H9 (cell line): ENCODE results near the gene MIER2. TPM values are rescaled to one million over a fixed set of nuclear protein-coding genes. Genes with fewer than 3 reads are reported as not detected.

ENCODE experiments used
- DNase-seq: peaks from one replicate; pipeline ENCODE4 v3.0.0-alpha.2; 2017
- H2AFZ ChIP-seq: one replicate; pipeline ENCODE4 v1.6.1; 2013; ENCODE audit warnings: mild to moderate bottlenecking, low read length, control low read depth, moderate library complexity
- H2AK5ac ChIP-seq: 2 replicates; pipeline ENCODE4 v1.6.1; 2013; ENCODE audit warnings: low read length, control low read depth, mixed read lengths; ENCODE audit not compliant: insufficient read length
- H2BK120ac ChIP-seq: one replicate; pipeline ENCODE4 v1.6.1; 2013; ENCODE audit warnings: low read depth, mild to moderate bottlenecking, low read length, control low read depth, inconsistent platforms; ENCODE audit not compliant: poor library complexity, severe bottlenecking
- H2BK12ac ChIP-seq: 2 replicates; pipeline ENCODE4 v1.6.1; 2013; ENCODE audit warnings: low read length, control low read depth, mixed read lengths, low read depth; ENCODE audit not compliant: insufficient read length
- H2BK15ac ChIP-seq: 2 replicates; pipeline ENCODE4 v1.6.1; 2013; ENCODE audit warnings: low read depth, low read length, control low read depth
- H2BK20ac ChIP-seq: one replicate; pipeline ENCODE4 v1.6.1; 2013; ENCODE audit warnings: low read depth, mild to moderate bottlenecking, low read length, control low read depth, inconsistent platforms; ENCODE audit not compliant: poor library complexity, severe bottlenecking
- H2BK5ac ChIP-seq: 2 replicates; pipeline ENCODE4 v1.6.1; 2013; ENCODE audit warnings: low read length, control low read depth, mixed read lengths; ENCODE audit not compliant: insufficient read length
- H3K14ac ChIP-seq: 2 replicates; pipeline ENCODE4 v1.6.1; 2013; ENCODE audit warnings: low read length, control low read depth; ENCODE audit not compliant: insufficient read depth
- H3K18ac ChIP-seq: 2 replicates; pipeline ENCODE4 v1.6.1; 2013; ENCODE audit warnings: low read depth, mild to moderate bottlenecking, mixed read lengths, low read length, control low read depth; ENCODE audit not compliant: insufficient read length
- H3K23ac ChIP-seq: 2 replicates; pipeline ENCODE4 v1.6.1; 2013; ENCODE audit warnings: low read length, control low read depth, mixed read lengths, low read depth; ENCODE audit not compliant: insufficient read length
- H3K23me2 ChIP-seq: 2 replicates; pipeline ENCODE4 v1.6.1; 2013; ENCODE audit warnings: low read depth, mild to moderate bottlenecking, mixed read lengths, low read length, control low read depth; ENCODE audit not compliant: insufficient read length, poor library complexity, severe bottlenecking
- H3K27ac ChIP-seq: 2 replicates; pipeline ENCODE4 v1.5.1; 2013; ENCODE audit warnings: low read length, control low read depth, mixed read lengths, low read depth; ENCODE audit not compliant: insufficient read length
- H3K27me3 ChIP-seq: 2 replicates; pipeline ENCODE4 v1.6.1; 2013; ENCODE audit warnings: low read length, control low read depth, inconsistent platforms; ENCODE audit not compliant: insufficient read depth
- H3K4ac ChIP-seq: 2 replicates; pipeline ENCODE4 v1.6.1; 2013; ENCODE audit warnings: low read depth, mild to moderate bottlenecking, control low read depth, inconsistent platforms, low read length, moderate library complexity
- H3K4me1 ChIP-seq: 2 replicates; pipeline ENCODE4 v1.6.1; 2013; ENCODE audit warnings: low read length, control low read depth, inconsistent platforms; ENCODE audit not compliant: insufficient read depth
- H3K4me2 ChIP-seq: 2 replicates; pipeline ENCODE4 v1.6.1; 2013; ENCODE audit warnings: low read length, control low read depth, mixed read lengths; ENCODE audit not compliant: insufficient read length, insufficient read depth
- H3K56ac ChIP-seq: 2 replicates; pipeline ENCODE4 v1.6.1; 2013; ENCODE audit warnings: low read depth, mild to moderate bottlenecking, mixed read lengths, low read length, control low read depth; ENCODE audit not compliant: insufficient read length
- H3K79me1 ChIP-seq: 2 replicates; pipeline ENCODE4 v1.6.1; 2013; ENCODE audit warnings: low read depth, mild to moderate bottlenecking, moderate library complexity, low read length, control low read depth, inconsistent platforms; ENCODE audit not compliant: insufficient read depth, poor library complexity, severe bottlenecking
- H3K79me2 ChIP-seq: 2 replicates; pipeline ENCODE4 v1.6.1; 2013; ENCODE audit warnings: low read length, control low read depth, inconsistent platforms; ENCODE audit not compliant: insufficient read depth
- H3K9ac ChIP-seq: 2 replicates; pipeline ENCODE4 v1.6.1; 2013; ENCODE audit warnings: low read length, control low read depth, mixed read lengths; ENCODE audit not compliant: insufficient read length; ENCODE audit errors: extremely low read depth
- H3K9me3 ChIP-seq: one replicate; pipeline ENCODE4 v1.6.1; 2013; ENCODE audit warnings: low read depth, low read length, inconsistent platforms; ENCODE audit not compliant: control insufficient read depth
- H3T11ph ChIP-seq: one replicate; pipeline ENCODE4 v1.6.1; 2013; ENCODE audit warnings: mild to moderate bottlenecking, low read length, control low read depth, inconsistent platforms
- H4K20me1 ChIP-seq: one replicate; pipeline ENCODE4 v1.6.1; 2013; ENCODE audit not compliant: control insufficient read depth, insufficient read length, insufficient read depth
- H4K5ac ChIP-seq: 2 replicates; pipeline ENCODE4 v1.6.1; 2013; ENCODE audit warnings: low read depth, mild to moderate bottlenecking, mixed read lengths, low read length, control low read depth; ENCODE audit not compliant: insufficient read length
- H4K8ac ChIP-seq: replicated peaks from 2 replicates; pipeline ENCODE4 v1.6.1; 2013; ENCODE audit warnings: low read length, control low read depth, mixed read lengths, low read depth; ENCODE audit not compliant: insufficient read length
- H4K91ac ChIP-seq: 2 replicates; pipeline ENCODE4 v1.6.1; 2013; ENCODE audit warnings: low read depth, mild to moderate bottlenecking, moderate library complexity, mixed read lengths, low read length, control low read depth; ENCODE audit not compliant: insufficient read length
- H3K27ac Mint-ChIP-seq, 3 experiments: 2 replicates in 2 of 3; 3 replicates in 1 of 3; pipeline ENCODE4 v1.8.0; 2020 to 2021; ENCODE audit warnings: mixed read lengths in 3 of 3, mild to moderate bottlenecking in 1 of 3, moderate library complexity in 1 of 3
- H3K27me3 Mint-ChIP-seq: 2 replicates; pipeline ENCODE4 v1.8.0; 2021; ENCODE audit warnings: low read depth, mild to moderate bottlenecking, moderate library complexity, mixed read lengths
- H3K36me3 Mint-ChIP-seq, 3 experiments: 2 replicates in 2 of 3; 3 replicates in 1 of 3; pipeline ENCODE4 v1.8.0; 2020 to 2021; ENCODE audit warnings: low read depth in 3 of 3, mixed read lengths in 3 of 3; ENCODE audit not compliant: insufficient read depth in 1 of 3
- H3K4me1 Mint-ChIP-seq, 2 experiments: 2 replicates each; pipeline ENCODE4 v1.8.0; 2020; ENCODE audit warnings: mixed read lengths in 2 of 2
- H3K4me3 Mint-ChIP-seq, 2 experiments: 2 replicates in 1 of 2; 3 replicates in 1 of 2; pipeline ENCODE4 v1.8.0; 2020 to 2021; ENCODE audit warnings: mild to moderate bottlenecking in 2 of 2, mixed read lengths in 2 of 2, moderate library complexity in 1 of 2
- H3K9me3 Mint-ChIP-seq, 2 experiments: 2 replicates in 1 of 2; 3 replicates in 1 of 2; pipeline ENCODE4 v1.8.0; 2020; ENCODE audit warnings: mild to moderate bottlenecking in 2 of 2, mixed read lengths in 2 of 2, moderate library complexity in 1 of 2
- CTCF ChIP-seq: fragments of 200-600 bp; sonication (generic); conservative IDR thresholded peaks from 3 replicates; pipeline ENCODE4 v1.8.0; 2021; ENCODE audit warnings: antibody characterized with exemption, mild to moderate bottlenecking
- WGBS: extraction: QIAGEN DNeasy Blood & Tissue Kit; methylation state at CpG from one replicate; pipeline ENCODE4 v1.1.7; 2013; ENCODE audit warnings: missing lambda C conversion rate, low lambda C conversion rate, mixed read lengths; ENCODE audit not compliant: insufficient read length; ENCODE audit errors: extremely low coverage; 5-methylcytosine and 5-hydroxymethylcytosine counted together
- total RNA-seq: library from RNA; stranded (reverse); gene quantifications from 2 replicates; pipeline ENCODE4 v1.2.1, GENCODE V29; 2021

Gene MIER2
- total RNA-seq, 1 experiment from 2014 or later = 60.5 TPM

- no peaks in the 10 kb centered on the region; the same call in 1 of the 2 replicates for H3K79me2 ChIP-seq
- H3K23ac ChIP-seq = no peak overlapping the region
- no peak overlapping the region for H3K4ac ChIP-seq
- peaks cover 42 to 44% of the 10 kb centered on the region in 2 experiments for H3K4me1 Mint-ChIP-seq
- no peak overlapping the region for H2BK120ac ChIP-seq
- H4K91ac ChIP-seq = no peak overlapping the region
- no peak overlapping the region for H3K56ac ChIP-seq
- peaks cover 29% of the 10 kb centered on the region for H3K27me3 Mint-ChIP-seq
- no peaks in the 10 kb centered on the region; the same call in 1 of the 2 replicates for H3K27me3 ChIP-seq
- peaks cover 6% of the 10 kb centered on the region for H3K4me1 ChIP-seq
- H2AK5ac ChIP-seq = no peak overlapping the region
- H2BK15ac ChIP-seq = no peak overlapping the region
- H4K8ac ChIP-seq = no peak overlapping the region
- H3K27ac Mint-ChIP-seq = no peak overlapping the region
- H3K14ac ChIP-seq = no peak overlapping the region
- no peak overlapping the region for H4K5ac ChIP-seq
- H3K9me3 ChIP-seq = no peaks in the 10 kb centered on the region
- no peak overlapping the region for H2BK12ac ChIP-seq
- H3K23me2 ChIP-seq = peaks cover 9% of the 10 kb centered on the region
- WGBS = no CpG with 5 or more reads among the region's 14 CpGs
- no peak overlapping the region for H3K4me2 ChIP-seq
- H2AFZ ChIP-seq = no peak overlapping the region
- H3K9ac ChIP-seq = no peak overlapping the region
- H3K4me3 Mint-ChIP-seq = no peak overlapping the region
- H3K79me1 ChIP-seq = no peaks in the 10 kb centered on the region
- no peak overlapping the region for H3T11ph ChIP-seq
- H4K20me1 ChIP-seq = no peaks in the 10 kb centered on the region
- DNase-seq = no peak
- no peak overlapping the region for H3K18ac ChIP-seq
- TF ChIP-seq CTCF = no peak
- H3K27ac ChIP-seq = no peak overlapping the region
- H2BK20ac ChIP-seq = no peak overlapping the region
- H3K9me3 Mint-ChIP-seq = peaks cover 6% of the 10 kb centered on the region in 2 experiments; a peak in 4 of 5 replicates
- peaks cover 2 to 6% (median 3%) of the 10 kb centered on the region in 3 experiments; a peak in 4 of 7 replicates for H3K36me3 Mint-ChIP-seq
- H2BK5ac ChIP-seq = no peak overlapping the region
These were observed 51.0 kb downstream of the MIER2 start for GRCh38 chr19:293436-294110.
